IMR-90 (cell line): Measurements from ENCODE around the gene TUBA3E. TPM values are rescaled to one million over a fixed set of nuclear protein-coding genes. Genes with fewer than 3 reads are reported as not detected.

Source experiments
- ATAC-seq: fragments of 200-7000 bp; cut with Tn5 transposase; 2 replicates; pipeline ENCODE4 v1.9.1; 2020; ENCODE audit warnings: low read depth, mild to moderate bottlenecking, moderate library complexity
- BruUV-seq: library from RNA; stranded (reverse); fragments of 400-500 nt; replicated peaks from 2 replicates; lab custom pipeline; 2021; lab: Mats Ljungman, UMichigan
- CTCF ChIA-PET: fragments of 300-600 bp; formaldehyde crosslinking; extraction: SDS; loops from one replicate; lab custom pipeline; 2021; ENCODE audit warnings: antibody characterized with exemption; lab: Yijun Ruan, JAX
- POLR2A ChIA-PET: fragments of 300-600 bp; sonication (Branson Sonifier 250); formaldehyde crosslinking; loops from one replicate; lab custom pipeline; 2022; ENCODE audit warnings: antibody characterized with exemption; ENCODE audit not compliant: unreplicated experiment; lab: Charles Lee
- DNase-seq: peaks from one replicate; pipeline ENCODE4 v3.0.0; 2013
- H2AFZ ChIP-seq: replicated peaks from 2 replicates; pipeline ENCODE3; 2013; ENCODE audit warnings: low read length, mild to moderate bottlenecking; ENCODE audit not compliant: poor library complexity
- H2AK5ac ChIP-seq: 2 replicates; pipeline ENCODE4 v1.6.1; 2013; ENCODE audit warnings: low read depth, low read length, inconsistent platforms
- H2AK9ac ChIP-seq: replicated peaks from 2 replicates; pipeline ENCODE3; 2013; ENCODE audit warnings: mild to moderate bottlenecking, low read depth, low read length, moderate library complexity; ENCODE audit not compliant: poor library complexity
- H2BK120ac ChIP-seq: 2 replicates; pipeline ENCODE4 v1.6.1; 2013; ENCODE audit warnings: low read depth, low read length, inconsistent platforms
- H2BK15ac ChIP-seq: 3 replicates; pipeline ENCODE4 v1.6.1; 2013; ENCODE audit warnings: low read depth, low read length, inconsistent platforms
- H2BK20ac ChIP-seq: 2 replicates; pipeline ENCODE4 v1.6.1; 2013; ENCODE audit warnings: low read depth, mild to moderate bottlenecking, inconsistent platforms, low read length, moderate library complexity
- H2BK5ac ChIP-seq: 2 replicates; pipeline ENCODE4 v1.6.1; 2013; ENCODE audit warnings: mild to moderate bottlenecking, low read depth, low read length, inconsistent platforms; ENCODE audit not compliant: poor library complexity, severe bottlenecking
- H3K14ac ChIP-seq: replicated peaks from 2 replicates; pipeline ENCODE4 v1.6.1; 2013; ENCODE audit warnings: low read depth, low read length, inconsistent platforms
- H3K18ac ChIP-seq: 2 replicates; pipeline ENCODE4 v1.6.1; 2013; ENCODE audit warnings: low read depth, low read length, control low read depth
- H3K23ac ChIP-seq: 2 replicates; pipeline ENCODE4 v1.6.1; 2013; ENCODE audit warnings: low read depth, low read length, inconsistent platforms
- H3K27ac ChIP-seq: 2 replicates; pipeline ENCODE4 v1.5.1; 2013; ENCODE audit warnings: mild to moderate bottlenecking, control low read depth, low read length; ENCODE audit not compliant: insufficient read depth
- H3K27me3 ChIP-seq: 2 replicates; pipeline ENCODE4 v1.6.1; 2013; ENCODE audit warnings: low read length; ENCODE audit not compliant: control insufficient read depth, insufficient read depth
- H3K36me3 ChIP-seq: 2 replicates; pipeline ENCODE4 v1.6.1; 2013; ENCODE audit warnings: low read length, mixed read lengths; ENCODE audit not compliant: control insufficient read depth, insufficient read depth
- H3K4ac ChIP-seq: 2 replicates; pipeline ENCODE4 v1.6.1; 2013; ENCODE audit warnings: low read depth, low read length, inconsistent platforms
- H3K4me1 ChIP-seq: 2 replicates; pipeline ENCODE4 v1.6.1; 2013; ENCODE audit warnings: low read length, mixed read lengths; ENCODE audit not compliant: control insufficient read depth, insufficient read depth
- H3K4me2 ChIP-seq: 2 replicates; pipeline ENCODE4 v1.6.1; 2013; ENCODE audit warnings: low read depth, mild to moderate bottlenecking, control low read depth, low read length, moderate library complexity
- H3K4me3 ChIP-seq: 2 replicates; pipeline ENCODE4 v1.5.1; 2013; ENCODE audit warnings: low read depth, mild to moderate bottlenecking, control low read depth, low read length, moderate library complexity; ENCODE audit not compliant: insufficient read depth
- H3K56ac ChIP-seq: 2 replicates; pipeline ENCODE4 v1.6.1; 2013; ENCODE audit warnings: low read length, inconsistent platforms; ENCODE audit not compliant: insufficient read depth; ENCODE audit errors: extremely low read depth
- H3K79me1 ChIP-seq, 2 experiments: 2 replicates each; pipeline ENCODE4 v1.6.1; 2013; ENCODE audit warnings: low read length in 2 of 2, inconsistent platforms in 1 of 2, low read depth in 1 of 2
- H3K9ac ChIP-seq: 2 replicates; pipeline ENCODE4 v1.6.1; 2013; ENCODE audit warnings: low read depth, low read length, control low read depth
- H3K9me1 ChIP-seq: 2 replicates; pipeline ENCODE4 v1.6.1; 2013; ENCODE audit warnings: low read length, inconsistent platforms; ENCODE audit not compliant: insufficient read depth
- H3K9me3 ChIP-seq: 2 replicates; pipeline ENCODE4 v1.6.1; 2013; ENCODE audit warnings: low read length; ENCODE audit not compliant: control insufficient read depth, insufficient read depth
- H4K20me1 ChIP-seq: 2 replicates; pipeline ENCODE4 v1.6.1; 2013; ENCODE audit warnings: low read length, inconsistent platforms; ENCODE audit not compliant: insufficient read depth
- H4K5ac ChIP-seq: 2 replicates; pipeline ENCODE4 v1.6.1; 2013; ENCODE audit warnings: mild to moderate bottlenecking, low read depth, low read length, control low read depth
- H4K8ac ChIP-seq, 2 experiments: 2 replicates each; pipeline ENCODE4 v1.6.1; 2013; ENCODE audit warnings: low read depth in 2 of 2, low read length in 2 of 2, control low read depth in 1 of 2, inconsistent platforms in 1 of 2
- H4K91ac ChIP-seq: 2 replicates; pipeline ENCODE4 v1.6.1; 2013; ENCODE audit warnings: low read depth, low read length, inconsistent platforms; ENCODE audit not compliant: insufficient read depth
- BHLHE40 ChIP-seq: fragments of 150-350 bp; IDR thresholded peaks from 2 replicates; pipeline ENCODE4 v1.6.1; 2016; ENCODE audit warnings: mild to moderate bottlenecking, low read depth, low read length
- CEBPB ChIP-seq: IDR thresholded peaks from 2 replicates; pipeline ENCODE4 v1.6.1; 2012; ENCODE audit warnings: low read depth, low read length, improper control_type of control experiment
- CHD1 ChIP-seq: IDR thresholded peaks from 2 replicates; pipeline ENCODE4 v1.6.1; 2012; ENCODE audit warnings: low read depth, low read length, improper control_type of control experiment
- CTCF ChIP-seq: conservative IDR thresholded peaks from 2 replicates; pipeline ENCODE4 v1.5.1; 2012; ENCODE audit warnings: mild to moderate bottlenecking, low read depth, low read length, improper control_type of control experiment
- FOS ChIP-seq: fragments of 150-350 bp; IDR thresholded peaks from 2 replicates; pipeline ENCODE4 v1.6.1; 2016; ENCODE audit warnings: low read depth, low read length
- MAFK ChIP-seq: IDR thresholded peaks from 2 replicates; pipeline ENCODE4 v1.6.1; 2012; ENCODE audit warnings: low read depth, low read length, improper control_type of control experiment
- MAZ ChIP-seq: IDR thresholded peaks from 2 replicates; pipeline ENCODE4 v1.6.1; 2012; ENCODE audit warnings: low read depth, mild to moderate bottlenecking, low read length, improper control_type of control experiment, moderate library complexity, borderline replicate concordance
- MXI1 ChIP-seq: IDR thresholded peaks from 2 replicates; pipeline ENCODE4 v1.6.1; 2012; ENCODE audit warnings: low read depth, mild to moderate bottlenecking, low read length, moderate library complexity, borderline replicate concordance
- NFE2L2 ChIP-seq: fragments of 150-350 bp; IDR thresholded peaks from 2 replicates; pipeline ENCODE4 v1.6.1; 2016; ENCODE audit warnings: low read depth, mild to moderate bottlenecking, low read length
- POLR2A ChIP-seq: IDR thresholded peaks from 2 replicates; pipeline ENCODE4 v1.6.1; 2012; ENCODE audit warnings: mild to moderate bottlenecking, low read depth, low read length
- RAD21 ChIP-seq: IDR thresholded peaks from 2 replicates; pipeline ENCODE4 v1.6.1; 2012; ENCODE audit warnings: low read length, improper control_type of control experiment
- RCOR1 ChIP-seq: IDR thresholded peaks from 2 replicates; pipeline ENCODE4 v1.6.1; 2012; ENCODE audit warnings: mild to moderate bottlenecking, low read length, improper control_type of control experiment; ENCODE audit not compliant: insufficient replicate concordance
- RFX5 ChIP-seq: IDR thresholded peaks from 2 replicates; pipeline ENCODE4 v1.8.0; 2012; ENCODE audit warnings: low read depth, mild to moderate bottlenecking, low read length, moderate library complexity
- SMC3 ChIP-seq: fragments of 150-350 bp; IDR thresholded peaks from 2 replicates; pipeline ENCODE4 v1.6.1; 2016; ENCODE audit warnings: low read depth, mild to moderate bottlenecking, antibody characterized with exemption, low read length, moderate library complexity
- USF2 ChIP-seq: fragments of 150-350 bp; IDR thresholded peaks from 2 replicates; pipeline ENCODE4 v1.6.1; 2017; ENCODE audit warnings: mild to moderate bottlenecking, antibody characterized with exemption, low read length, low read depth
- WGBS, 2 experiments: methylation state at CpG; one replicate each; pipeline versions ENCODE4 v1.1.5 to v1.1.7; 2013; ENCODE audit warnings: missing lambda C conversion rate in 2 of 2; ENCODE audit not compliant: insufficient read length in 1 of 2; ENCODE audit errors: extremely low coverage in 2 of 2; 5-methylcytosine and 5-hydroxymethylcytosine counted together
- dilution Hi-C: fragments of 300-500 bp; cut with HindIII; formaldehyde crosslinking; loops from one replicate; pipeline ENCODE4 v1.14.3; 2018; ENCODE audit warnings: low sequenced_read_pairs; ENCODE audit not compliant: unreplicated experiment
- in situ Hi-C: fragments of 300-500 bp; cut with MboI; formaldehyde crosslinking; loops from 3 replicates; pipeline ENCODE4 v1.14.3; 2019; ENCODE audit warnings: low sequenced_read_pairs, inconsistent platforms, mixed read lengths
- intact Hi-C: fragments of 100-400 bp; cut with micrococcal nuclease; formaldehyde crosslinking; loops from 2 replicates; pipeline ENCODE4 v1.10.0; 2022
- polyA plus RNA-seq, 3 experiments: library from polyadenylated mRNA; depleted of rRNA; stranded (reverse); fragments of >200 nt; gene quantifications; 2 replicates each; pipeline ENCODE4 v1.2.3, GENCODE V29; 2012; ENCODE audit warnings: low replicate concordance in 1 of 3
- total RNA-seq: library from RNA; depleted of rRNA; stranded (reverse); fragments of >200 nt; gene quantifications from 2 replicates; pipeline ENCODE4 v1.2.3, GENCODE V29; 2012
- TF ChIP-seq, protein P1 (sequence below): fragments of 150-350 bp; IDR thresholded peaks from 2 replicates; pipeline ENCODE4 v1.6.1; 2016; ENCODE audit warnings: low read depth, mild to moderate bottlenecking, low read length, moderate library complexity, borderline replicate concordance

TUBA3E gene
- total and polyA plus RNA-seq, 2 of the 4 experiments (the other 2 are of a cell fraction): not detected

- Histone ChIP-seq H2BK120ac (no peak overlapping the region), H2AK5ac (no peak overlapping the region), H3K4me3 (no peak overlapping the region), H2AFZ (no peak overlapping the region), H3K56ac (no peak overlapping the region), H3K79me1 (no peaks in the 10 kb centered on the region), H3K9ac (no peak overlapping the region), H3K27ac (no peak overlapping the region), H3K9me3 (no peaks in the 10 kb centered on the region), H3K14ac (no peak overlapping the region), H4K5ac (no peak overlapping the region), H2BK5ac (no peak overlapping the region), H2AK9ac (no peak overlapping the region), H4K20me1 (no peaks in the 10 kb centered on the region), H3K23ac (no peak overlapping the region), H2BK20ac (no peak overlapping the region), H3K18ac (no peak overlapping the region), H3K36me3 (no peaks in the 10 kb centered on the region), H3K4ac (no peak overlapping the region), H3K27me3 (no peaks in the 10 kb centered on the region), H3K4me1 (no peaks in the 10 kb centered on the region), H3K4me2 (no peak overlapping the region), H3K9me1 (no peaks in the 10 kb centered on the region), H4K91ac (no peak overlapping the region), H2BK15ac (no peak overlapping the region), H4K8ac (no peak overlapping the region)
- DNase-seq: no peak
- no peak for ATAC-seq
- POLR2A ChIA-PET: no interaction called here
- CTCF ChIA-PET: no interaction called here
- no TSS peak for BruUV-seq
- 47% methylated on average over 2 of the region's 12 CpGs; no CpG with 5 or more reads in 1 of the 2 experiments for WGBS, 2 experiments
- in situ Hi-C loops (no loop called here), intact Hi-C loops (no loop called here), dilution Hi-C loops (no loop called here)
- no peak for TF ChIP-seq MAFK
- TF ChIP-seq MAZ: no peak
- TF ChIP-seq USF2: no peak
- TF ChIP-seq FOS: no peak
- TF ChIP-seq, protein P1, sequence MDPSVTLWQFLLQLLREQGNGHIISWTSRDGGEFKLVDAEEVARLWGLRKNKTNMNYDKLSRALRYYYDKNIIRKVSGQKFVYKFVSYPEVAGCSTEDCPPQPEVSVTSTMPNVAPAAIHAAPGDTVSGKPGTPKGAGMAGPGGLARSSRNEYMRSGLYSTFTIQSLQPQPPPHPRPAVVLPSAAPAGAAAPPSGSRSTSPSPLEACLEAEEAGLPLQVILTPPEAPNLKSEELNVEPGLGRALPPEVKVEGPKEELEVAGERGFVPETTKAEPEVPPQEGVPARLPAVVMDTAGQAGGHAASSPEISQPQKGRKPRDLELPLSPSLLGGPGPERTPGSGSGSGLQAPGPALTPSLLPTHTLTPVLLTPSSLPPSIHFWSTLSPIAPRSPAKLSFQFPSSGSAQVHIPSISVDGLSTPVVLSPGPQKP: no peak
- TF ChIP-seq RCOR1: no peak
- no peak for TF ChIP-seq CEBPB
- no peak for TF ChIP-seq CHD1
- TF ChIP-seq RAD21: no peak
- no peak for TF ChIP-seq BHLHE40
- no peak for TF ChIP-seq CTCF
- TF ChIP-seq RFX5: no peak
- TF ChIP-seq SMC3: no peak
- no peak for TF ChIP-seq NFE2L2
- TF ChIP-seq MXI1: no peak
- TF ChIP-seq POLR2A: no peak
These were observed 33.4 kb upstream of the TUBA3E start for GRCh38 chr2:130231656-130232055.
